ENCODE results near the gene KLF11. TPM values are rescaled to one million over a fixed set of nuclear protein-coding genes. Genes with fewer than 3 reads are reported as not detected.

Gene KLF11
- total RNA-seq, 3 donors from 2014 or later (not counting 1 experiment from before 2014, with no cell fraction given), result 47.3 to 85.8 (median 49.3) TPM

- Histone ChIP-seq H3K9me3 (ENCODE audit: control insufficient read depth, insufficient read depth, low read length) (no peaks in the 10 kb centered on the region), H3K27ac (ENCODE audit: low read length) (no peak overlapping the region), H3K4me3 (ENCODE audit: low read length) (no peak overlapping the region), H3K36me3 (ENCODE audit: control insufficient read depth, insufficient read depth, low read length) (no peaks in the 10 kb centered on the region), H3K27me3 (ENCODE audit: control insufficient read depth, insufficient read depth, low read length) (no peaks in the 10 kb centered on the region), H3K4me1 (ENCODE audit: control insufficient read depth, insufficient read depth, low read length) (peaks cover 69% of the 10 kb centered on the region)
- Mint-ChIP-seq H3K27me3 (ENCODE audit: low read depth in 2 of 2) (no peaks in the 10 kb centered on the region), H3K4me1 (peaks cover 24 to 49% of the 10 kb centered on the region in 2 donors), H3K27ac (peak overlapping the region; percentile 81 to 85), H3K36me3 (no peaks in the 10 kb centered on the region), H3K9me3 (no peaks in the 10 kb centered on the region), H3K4me3 (peak overlapping the region; percentile 45)
- ATAC-seq (no peak), DNase-seq (no peak)
- WGBS (ENCODE audit: insufficient coverage), result 74% methylated on average over 5 of the region's 5 CpGs
- TF ChIP-seq, protein P1, sequence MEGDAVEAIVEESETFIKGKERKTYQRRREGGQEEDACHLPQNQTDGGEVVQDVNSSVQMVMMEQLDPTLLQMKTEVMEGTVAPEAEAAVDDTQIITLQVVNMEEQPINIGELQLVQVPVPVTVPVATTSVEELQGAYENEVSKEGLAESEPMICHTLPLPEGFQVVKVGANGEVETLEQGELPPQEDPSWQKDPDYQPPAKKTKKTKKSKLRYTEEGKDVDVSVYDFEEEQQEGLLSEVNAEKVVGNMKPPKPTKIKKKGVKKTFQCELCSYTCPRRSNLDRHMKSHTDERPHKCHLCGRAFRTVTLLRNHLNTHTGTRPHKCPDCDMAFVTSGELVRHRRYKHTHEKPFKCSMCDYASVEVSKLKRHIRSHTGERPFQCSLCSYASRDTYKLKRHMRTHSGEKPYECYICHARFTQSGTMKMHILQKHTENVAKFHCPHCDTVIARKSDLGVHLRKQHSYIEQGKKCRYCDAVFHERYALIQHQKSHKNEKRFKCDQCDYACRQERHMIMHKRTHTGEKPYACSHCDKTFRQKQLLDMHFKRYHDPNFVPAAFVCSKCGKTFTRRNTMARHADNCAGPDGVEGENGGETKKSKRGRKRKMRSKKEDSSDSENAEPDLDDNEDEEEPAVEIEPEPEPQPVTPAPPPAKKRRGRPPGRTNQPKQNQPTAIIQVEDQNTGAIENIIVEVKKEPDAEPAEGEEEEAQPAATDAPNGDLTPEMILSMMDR (IDR thresholded peaks at IDR 0.05), result no peak
- intact Hi-C loops (cut with micrococcal nuclease), result no loop called here
Observed at GRCh38 chr2:10035633-10036032, 7.7 kb upstream of the KLF11 start.

DNA sequence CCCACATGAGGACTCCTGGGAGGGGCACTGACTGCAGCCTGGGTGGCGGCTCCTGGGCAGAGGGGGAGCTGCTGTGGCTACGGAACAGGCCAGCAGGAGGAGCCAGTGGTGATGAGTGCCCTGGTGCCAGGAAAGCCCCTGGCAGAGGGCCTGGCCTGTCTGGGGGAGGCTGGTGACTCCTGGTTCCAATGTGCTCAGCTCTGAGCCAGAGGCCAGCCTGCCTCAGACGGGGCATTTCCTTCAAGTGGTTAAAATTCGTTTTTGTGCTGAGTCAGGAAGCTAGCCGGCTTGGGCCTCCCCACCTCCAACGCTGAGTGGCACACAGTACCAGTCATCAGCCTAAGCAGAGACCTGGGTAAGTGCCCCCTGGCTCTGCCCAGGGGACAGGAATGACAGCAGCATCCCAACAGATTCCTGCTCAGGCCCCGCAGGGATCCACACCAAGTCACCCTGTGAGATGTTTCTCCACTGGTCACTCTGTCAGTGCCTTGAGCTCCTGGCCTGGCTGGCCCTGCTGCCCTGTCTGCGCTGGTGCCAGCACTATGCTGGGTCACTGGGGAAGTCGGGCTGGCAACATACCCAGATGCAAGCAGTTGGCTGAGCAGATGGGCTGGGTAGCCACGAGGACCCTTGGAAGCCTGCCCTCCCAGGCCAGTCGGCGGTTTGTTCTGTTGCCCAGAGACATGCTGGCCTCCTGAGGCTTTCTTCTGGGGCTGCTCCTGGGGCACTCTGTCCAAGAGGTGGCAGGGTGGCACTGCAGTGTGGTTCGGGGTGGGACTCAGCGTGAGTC is 7.1 kb upstream of the KLF11 start:
- intact Hi-C loops (cut with micrococcal nuclease), result no loop called here
- TF ChIP-seq, protein P1 (IDR thresholded peaks at IDR 0.05), result peak; percentile 34
- Histone ChIP-seq H3K27me3 (ENCODE audit: control insufficient read depth, insufficient read depth, low read length) (no peaks in the 10 kb centered on the region), H3K4me3 (ENCODE audit: low read length) (no peak overlapping the region), H3K4me1 (ENCODE audit: control insufficient read depth, insufficient read depth, low read length) (peaks cover 63% of the 10 kb centered on the region), H3K9me3 (ENCODE audit: control insufficient read depth, insufficient read depth, low read length) (no peaks in the 10 kb centered on the region), H3K36me3 (ENCODE audit: control insufficient read depth, insufficient read depth, low read length) (no peaks in the 10 kb centered on the region), H3K27ac (ENCODE audit: low read length) (peak overlapping the region; percentile 14)
- no peaks in the 10 kb centered on the region for H3K36me3 Mint-ChIP-seq
- DNase-seq (peak; percentile 60 to 78), ATAC-seq (peak; percentile 91 to 95 (median 94))
- peak overlapping the region; percentile 81 to 85 for H3K27ac Mint-ChIP-seq
- 51% methylated on average over 14 of the region's 14 CpGs for WGBS (ENCODE audit: insufficient coverage)
- peak overlapping the region; percentile 45 for H3K4me3 Mint-ChIP-seq
- H3K27me3 Mint-ChIP-seq (ENCODE audit: low read depth in 2 of 2), result no peaks in the 10 kb centered on the region
- no peaks in the 10 kb centered on the region for H3K9me3 Mint-ChIP-seq
- H3K4me1 Mint-ChIP-seq, result peaks cover 24 to 47% of the 10 kb centered on the region in 2 donors

GRCh38 chr2:10038123-10038522 is 5.2 kb upstream of the KLF11 start:
- Mint-ChIP-seq H3K4me3 (no peak overlapping the region), H3K27ac (peak overlapping the region; percentile 16 to 85), H3K9me3 (no peaks in the 10 kb centered on the region), H3K27me3 (ENCODE audit: low read depth in 2 of 2) (no peaks in the 10 kb centered on the region), H3K4me1 (peaks cover 31 to 60% of the 10 kb centered on the region in 2 donors), H3K36me3 (no peaks in the 10 kb centered on the region)
- TF ChIP-seq, protein P1 (IDR thresholded peaks at IDR 0.05), result no peak
- Histone ChIP-seq H3K27ac (ENCODE audit: low read length) (no peak overlapping the region), H3K4me1 (ENCODE audit: control insufficient read depth, insufficient read depth, low read length) (peaks cover 61% of the 10 kb centered on the region), H3K9me3 (ENCODE audit: control insufficient read depth, insufficient read depth, low read length) (no peaks in the 10 kb centered on the region), H3K4me3 (ENCODE audit: low read length) (no peak overlapping the region), H3K27me3 (ENCODE audit: control insufficient read depth, insufficient read depth, low read length) (no peaks in the 10 kb centered on the region), H3K36me3 (ENCODE audit: control insufficient read depth, insufficient read depth, low read length) (no peaks in the 10 kb centered on the region)
- intact Hi-C loops (cut with micrococcal nuclease), result no loop called here
- DNase-seq, result no peak
- 78% methylated on average over 10 of the region's 10 CpGs for whole genome bisulfite sequencing (ENCODE audit: insufficient coverage)
- no peak for ATAC-seq
